ENCODE results near the gene DMRTA1. TPM values are rescaled to one million over a fixed set of nuclear protein-coding genes. Genes with fewer than 3 reads are reported as not detected.
"Not testable (repeated sequence)": the region's sequence is repeated elsewhere in the genome, so short reads cannot be mapped to it uniquely, and the experiment has no call there.

DMRTA1 gene
- total and polyA plus RNA-seq, 10 of the 15 experiments (the other 5 are each of a cell fraction or from before 2014, with no cell fraction given) = not detected

DNA sequence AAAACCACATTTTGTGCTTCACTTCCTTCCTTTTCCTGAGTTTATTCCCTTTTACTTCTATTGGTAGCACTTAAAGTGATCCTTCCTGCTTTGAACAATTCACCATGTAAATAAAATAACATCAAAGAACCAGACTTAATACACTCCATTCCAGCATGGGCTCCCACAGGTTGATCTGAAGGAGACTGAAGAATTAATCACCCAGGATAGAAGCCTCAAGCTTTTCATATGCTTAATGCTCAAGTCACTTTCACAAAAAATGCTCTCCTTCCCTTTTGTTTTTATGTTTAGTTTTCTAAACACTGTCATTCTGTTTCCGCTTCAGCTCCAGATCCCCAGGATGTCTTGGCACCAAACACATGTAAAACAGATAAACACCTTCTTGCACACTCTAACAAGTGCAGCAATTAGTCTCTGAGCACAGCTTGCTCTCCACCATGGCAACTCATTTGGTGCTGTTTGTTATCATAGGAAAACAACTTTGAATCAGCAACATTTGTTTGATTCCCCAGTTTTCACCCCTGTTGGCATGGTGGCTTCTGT, 37.0 kb downstream of the DMRTA1 start:
- ATAC-seq = no peak
- intact Hi-C loops (cut with micrococcal nuclease; ENCODE audit: unreplicated experiment) = no loop called here
- SMC1A ChIA-PET (ENCODE audit: uncharacterized antibody, unreplicated experiment) = no interaction called here
- CTCF ChIA-PET = interaction anchor here (1.2 kb wide), 1 partner anchor 8 kb away, joined by 4 read pairs; no protein-coding TSS in a partner anchor
- Histone ChIP-seq H2AFZ (ENCODE audit: control insufficient read depth, low read depth, low read length) (no peak overlapping the region), H4K20me1 (ENCODE audit: control insufficient read depth, insufficient read depth) (no peaks in the 10 kb centered on the region), H3K4me2 (ENCODE audit: control insufficient read depth, insufficient read depth) (no peak overlapping the region), H3K36me3 (ENCODE audit: control insufficient read depth in 2 of 2, insufficient read depth in 2 of 2, low read length in 1 of 2) (no peaks in the 10 kb centered on the region), H3K4me3 (no peak overlapping the region), H3K9me3 (replicated peaks; ENCODE audit: control insufficient read depth, insufficient read depth, low read length) (no peaks in the 10 kb centered on the region), H3K27me3 (replicated peaks in 1 of 2; ENCODE audit: control insufficient read depth in 2 of 2, insufficient read depth in 2 of 2, low read length in 1 of 2) (no peaks in the 10 kb centered on the region), H3K9ac (ENCODE audit: control insufficient read depth, insufficient read depth, low read length) (no peak overlapping the region), H3K27ac (ENCODE audit: control insufficient read depth, insufficient read depth) (no peak overlapping the region), H3K4me1 (ENCODE audit: control insufficient read depth, insufficient read depth, low read length) (no peaks in the 10 kb centered on the region), H3K79me2 (ENCODE audit: control insufficient read depth, insufficient read depth, low read length) (no peaks in the 10 kb centered on the region)
- POLR2A ChIA-PET = no interaction called here
- no TSS peak for BruUV-seq (replicated peaks)
- 39% methylated on average over 1 of the region's 1 CpG for WGBS (ENCODE audit: insufficient coverage, insufficient replicate concordance, low lambda C conversion rate, missing lambda C conversion rate)
- in situ Hi-C loops (cut with MboI) = no loop called here
- RAD21 ChIA-PET (ENCODE audit: unreplicated experiment) = no interaction called here
- no peak for DNase-seq (ENCODE audit: low read depth, low spot score)
- no peak for FAIRE-seq
- no peak for TF ChIP-seq TARDBP (IDR thresholded peaks at IDR 0.05; ENCODE audit: borderline replicate concordance)
- TF ChIP-seq TCF7 (IDR thresholded peaks at IDR 0.05; ENCODE audit: borderline replicate concordance) = no peak
- TF ChIP-seq HCFC1 (IDR thresholded peaks at IDR 0.05; ENCODE audit: low read length) = no peak
- TF ChIP-seq SUPT20H (IDR thresholded peaks at IDR 0.05; ENCODE audit: borderline replicate concordance, control insufficient read depth, low read depth, low read length) = no peak
- TF ChIP-seq SPI1 (IDR thresholded peaks at IDR 0.05; ENCODE audit: borderline replicate concordance, insufficient read depth, low read depth, low read length) = no peak
- TF ChIP-seq DPF2 (IDR thresholded peaks at IDR 0.05) = no peak
- TF ChIP-seq SIX5 (IDR thresholded peaks at IDR 0.05; ENCODE audit: low read depth, low read length, severe bottlenecking) = no peak
- no peak for TF ChIP-seq ZNF622 (IDR thresholded peaks at IDR 0.05)
- TF ChIP-seq FOXK2 (IDR thresholded peaks at IDR 0.05) = no peak
- TF ChIP-seq MTA2 (IDR thresholded peaks at IDR 0.05; ENCODE audit: low read depth) = no peak

- 2% methylated on average over 4 of the region's 4 CpGs for WGBS (ENCODE audit: insufficient coverage, insufficient replicate concordance, low lambda C conversion rate, missing lambda C conversion rate)
- H3K36me3 ChIP-seq (ENCODE audit: control insufficient read depth in 2 of 2, insufficient read depth in 2 of 2, low read length in 1 of 2); H3K4me2 ChIP-seq (ENCODE audit: control insufficient read depth, insufficient read depth); in situ Hi-C loops (cut with MboI); POLR2A ChIA-PET; H3K79me2 ChIP-seq (ENCODE audit: control insufficient read depth, insufficient read depth, low read length); H3K4me1 ChIP-seq (ENCODE audit: control insufficient read depth, insufficient read depth, low read length); FAIRE-seq; BruUV-seq (replicated peaks); H4K20me1 ChIP-seq (ENCODE audit: control insufficient read depth, insufficient read depth); intact Hi-C loops (cut with micrococcal nuclease; ENCODE audit: unreplicated experiment); H3K27me3 ChIP-seq (replicated peaks in 1 of 2; ENCODE audit: control insufficient read depth in 2 of 2, insufficient read depth in 2 of 2, low read length in 1 of 2); DNase-seq (ENCODE audit: low read depth, low spot score); RAD21 ChIA-PET (ENCODE audit: unreplicated experiment); ATAC-seq; H3K27ac ChIP-seq (ENCODE audit: control insufficient read depth, insufficient read depth); H3K4me3 ChIP-seq; H2AFZ ChIP-seq (ENCODE audit: control insufficient read depth, low read depth, low read length); H3K9ac ChIP-seq (ENCODE audit: control insufficient read depth, insufficient read depth, low read length); H3K9me3 ChIP-seq (replicated peaks; ENCODE audit: control insufficient read depth, insufficient read depth, low read length): not testable (repeated sequence)
- SMC1A ChIA-PET (ENCODE audit: uncharacterized antibody, unreplicated experiment) = interaction anchor here (0.6 to 1.4 kb wide), 2 partner anchors 9 to 655 kb away, joined by 3 to 4 read pairs; no protein-coding TSS in a partner anchor
- CTCF ChIA-PET = interaction anchor here (1.0 to 1.6 kb wide), 2 partner anchors 9 to 44 kb away, joined by 3 to 4 read pairs; no protein-coding TSS in a partner anchor
Observed at GRCh38 chr9:22496197-22496596, 49.6 kb downstream of the DMRTA1 start.

Measured in GM12878 (cell line).